ENCODE data around the gene GUCY1B1.
"Not testable (repeated sequence)": the region's sequence is repeated elsewhere in the genome, so short reads cannot be mapped to it uniquely, and the experiment has no call there.

The GUCY1B1 gene

GRCh38 chr4:155763551-155763950 lies 4.7 kb downstream of the GUCY1B1 start:
- no peak for DNase-seq

- DNase-seq = no peak
These were observed 6.3 kb downstream of the GUCY1B1 start for GRCh38 chr4:155765149-155765548.

DNA sequence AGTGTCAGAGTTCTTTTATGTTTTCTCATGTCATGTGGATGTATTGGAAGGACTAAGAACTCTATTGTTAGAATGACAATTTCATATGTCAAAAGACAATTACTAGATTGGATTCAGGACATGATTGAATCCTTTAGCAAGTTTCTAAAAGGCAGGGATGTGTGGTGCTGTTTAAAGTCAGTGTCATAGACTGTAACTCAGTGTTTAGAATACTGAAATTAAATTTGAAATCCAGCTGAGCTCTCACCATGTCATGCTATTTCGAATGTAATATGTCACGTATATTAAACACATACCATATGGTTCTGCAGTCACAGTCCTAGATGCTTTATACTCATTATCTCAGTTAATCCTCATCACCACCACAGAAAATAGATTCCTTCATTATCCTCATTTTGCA lies 7.8 kb downstream of the GUCY1B1 start:
- DNase-seq = no peak

- DNase-seq = no peak
These were observed 9.5 kb downstream of the GUCY1B1 start for GRCh38 chr4:155768370-155768769.

DNA sequence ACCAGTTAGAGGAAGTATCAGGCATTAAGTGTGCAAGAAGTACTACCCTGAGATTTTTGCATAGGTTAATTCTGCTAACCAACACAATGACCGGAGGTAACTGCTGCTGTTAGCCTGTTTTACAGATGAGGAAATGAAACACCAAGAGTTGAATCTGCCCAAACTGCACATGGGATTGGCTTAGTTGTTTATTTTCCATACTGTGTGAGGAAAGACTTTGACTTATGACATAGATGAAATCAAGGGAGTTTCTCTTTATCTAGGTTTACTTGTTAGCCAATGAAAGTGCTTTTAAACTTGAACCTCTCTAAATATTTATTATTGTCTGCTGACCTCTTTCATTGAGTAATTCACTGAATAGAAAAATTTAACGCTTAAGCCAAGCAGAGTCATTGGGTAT lies 10.3 kb downstream of the GUCY1B1 start:
- no peak for DNase-seq

DNA sequence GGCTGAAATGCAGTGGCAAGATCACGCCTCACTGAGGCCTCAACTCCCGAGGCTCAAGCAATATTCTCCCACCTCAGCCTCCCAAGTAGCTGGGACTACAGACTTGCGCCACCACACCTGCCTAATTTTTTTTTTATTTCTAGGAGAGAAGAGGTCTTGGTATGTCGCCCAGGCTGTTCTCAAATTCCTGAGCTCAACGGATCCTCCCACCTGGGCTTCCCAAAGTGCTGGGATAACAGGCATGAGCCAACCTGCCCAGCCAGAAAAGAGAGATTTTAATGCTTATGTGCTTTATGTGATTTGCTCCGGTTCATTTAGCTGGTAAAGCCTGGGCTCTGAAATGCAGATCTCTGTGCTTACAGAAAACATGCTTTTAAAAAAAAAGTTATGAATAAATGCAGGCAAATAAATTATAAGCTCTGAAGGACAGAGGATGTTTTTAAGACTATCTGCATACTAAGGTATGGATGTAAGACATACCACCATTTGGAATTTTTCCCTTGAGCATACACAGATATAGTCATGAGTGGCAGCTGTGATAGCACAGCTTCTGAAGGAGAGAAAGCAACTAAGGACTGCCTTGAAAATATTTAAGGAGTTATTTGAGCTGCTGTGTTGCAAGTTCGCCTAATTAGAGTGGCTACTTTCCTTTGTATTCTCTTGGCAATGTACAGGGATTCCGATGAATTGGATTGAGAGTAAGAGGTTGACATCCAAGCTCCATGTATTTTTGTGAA lies 13.8 kb downstream of the GUCY1B1 start:
- no peak for DNase-seq

- DNase-seq = no peak
These were observed 14.5 kb downstream of the GUCY1B1 start for GRCh38 chr4:155773196-155773800.

DNA sequence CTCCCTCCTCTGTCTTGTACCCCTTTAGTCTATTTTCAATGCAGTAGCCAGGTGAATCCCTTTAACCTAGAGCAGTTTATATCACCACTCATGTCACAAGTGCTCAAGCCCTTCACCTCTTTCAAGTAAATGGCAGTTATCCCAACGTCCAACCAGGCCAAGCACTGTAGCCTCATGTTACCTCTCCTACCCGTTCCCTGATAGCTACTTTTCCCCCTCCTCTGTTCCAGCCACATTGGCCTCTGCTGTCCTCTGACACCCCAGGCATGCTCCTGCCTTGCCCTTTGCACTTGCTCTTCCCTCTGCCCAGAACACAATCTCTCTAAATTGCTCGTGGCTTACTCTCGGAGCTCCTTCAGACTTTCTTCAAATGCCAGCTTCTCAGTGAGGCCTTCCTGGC lies 15.2 kb downstream of the GUCY1B1 start:
- no peak for DNase-seq

- DNase-seq = peak; percentile 51
These were observed 19.3 kb downstream of the GUCY1B1 start for GRCh38 chr4:155777971-155778735.

DNA sequence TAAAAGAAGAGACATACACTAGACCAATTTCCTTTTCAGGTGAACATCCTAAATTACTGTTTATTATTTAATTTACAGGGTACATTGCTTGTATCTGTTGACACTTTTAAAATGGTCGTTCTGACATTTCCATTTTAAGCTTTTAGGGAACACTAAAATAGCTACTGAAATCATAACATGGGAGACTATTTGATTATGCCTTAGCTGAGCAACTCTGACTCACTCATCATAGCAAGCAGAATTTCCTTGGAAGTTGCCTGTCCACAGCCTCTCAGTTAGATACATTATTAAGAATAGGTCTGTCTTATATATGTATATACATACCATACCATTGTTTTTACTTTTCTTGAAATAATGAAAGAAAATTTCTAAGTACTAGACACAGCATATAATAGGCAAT lies 22.0 kb downstream of the GUCY1B1 start:
- DNase-seq = no peak

DNA sequence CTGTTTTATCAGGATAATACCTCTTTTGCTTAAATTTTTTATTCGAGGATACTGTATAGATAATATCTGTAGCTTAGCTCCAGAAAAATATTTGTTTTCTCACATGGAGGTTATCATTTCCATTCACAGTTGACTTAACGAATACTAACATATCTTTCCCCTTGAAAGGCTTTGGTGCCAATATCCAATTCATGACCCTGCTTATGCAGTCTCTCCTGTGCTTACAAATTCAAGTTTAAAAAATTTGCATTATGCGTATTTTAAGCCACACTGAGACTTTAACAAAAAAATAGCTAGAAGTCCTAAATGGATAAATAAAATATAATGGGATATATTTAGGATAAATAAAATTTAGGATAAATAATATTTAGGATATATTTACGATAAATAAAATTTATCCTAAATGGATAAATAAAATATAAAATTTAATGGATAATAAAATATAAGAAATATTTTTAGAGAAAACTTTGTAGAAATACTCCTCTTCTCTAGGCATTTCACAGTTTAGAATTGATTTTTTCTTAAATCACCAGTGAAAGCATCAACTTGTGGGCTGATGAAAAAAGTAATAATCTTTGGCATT lies 22.5 kb downstream of the GUCY1B1 start:
- DNase-seq = no peak

GRCh38 chr4:155784637-155785036 lies 25.8 kb downstream of the GUCY1B1 start:
- DNase-seq = no peak

GRCh38 chr4:155785828-155786227 lies 27.0 kb downstream of the GUCY1B1 start:
- DNase-seq = no peak

GRCh38 chr4:155787113-155787710 lies 28.4 kb downstream of the GUCY1B1 start:
- no peak for DNase-seq

- no peak for DNase-seq
These were observed 30.6 kb downstream of the GUCY1B1 start for GRCh38 chr4:155789391-155789790.

DNA sequence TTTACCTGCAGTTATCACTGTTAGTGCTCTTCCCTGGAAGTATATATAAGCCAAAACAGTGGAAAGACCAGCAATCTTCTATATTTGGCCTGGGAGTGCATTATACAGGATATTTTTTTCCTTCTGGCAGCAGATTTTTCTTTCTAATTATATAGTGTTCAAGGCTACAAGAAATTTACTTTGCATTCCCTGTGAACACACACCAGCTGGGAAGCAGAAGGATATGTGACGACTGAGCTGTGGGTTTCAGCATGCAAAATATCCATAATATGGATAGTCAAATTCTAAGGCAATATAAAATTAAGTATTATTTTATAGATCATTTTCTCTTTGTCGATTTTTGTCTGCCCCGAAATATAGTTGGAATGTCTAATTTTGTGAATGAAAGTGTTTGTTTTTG lies 31.2 kb downstream of the GUCY1B1 start:
- no peak for DNase-seq

- no peak for DNase-seq
These were observed 35.9 kb downstream of the GUCY1B1 start for GRCh38 chr4:155794589-155795236.

DNA sequence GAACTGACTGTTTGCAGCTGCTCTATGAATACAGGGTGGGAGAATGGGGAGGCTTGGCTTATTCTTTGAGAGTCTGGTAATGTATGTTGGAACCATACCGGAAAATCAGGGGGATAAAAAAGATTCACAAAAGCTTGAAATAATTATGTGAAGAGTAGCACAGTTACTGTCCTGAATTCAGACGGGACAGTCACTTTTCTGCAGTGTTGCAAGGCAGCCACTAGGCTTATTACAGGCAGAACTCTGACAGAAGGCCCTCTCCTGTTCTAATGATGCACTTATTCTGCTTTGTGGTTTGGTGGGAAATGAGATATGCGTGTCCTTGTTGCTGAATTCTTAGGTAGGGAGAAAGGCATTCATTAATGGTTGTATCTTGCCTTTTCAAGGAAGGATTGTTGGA lies 37.2 kb downstream of the GUCY1B1 start:
- DNase-seq = no peak

DNA sequence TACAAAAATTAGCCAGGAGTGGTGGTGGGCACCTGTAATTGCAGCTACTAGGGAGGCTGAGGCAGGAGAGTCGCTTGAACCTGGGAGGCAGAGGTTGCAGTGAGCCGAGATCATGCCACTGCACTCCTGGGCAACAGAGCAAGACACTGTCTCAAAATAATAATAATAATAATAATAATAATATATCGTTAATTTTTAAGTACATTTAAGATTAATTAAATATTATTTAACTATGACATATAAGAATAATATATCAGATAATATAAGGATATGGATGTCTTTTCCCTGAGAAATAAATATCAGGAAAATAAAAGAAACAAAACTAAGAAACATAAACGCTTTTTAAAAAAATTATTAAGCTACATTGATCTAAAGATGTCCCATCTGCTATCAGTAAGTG lies 38.8 kb downstream of the GUCY1B1 start:
- not testable (repeated sequence) for DNase-seq

GRCh38 chr4:155799116-155799793 lies 40.4 kb downstream of the GUCY1B1 start:
- no peak for DNase-seq

GRCh38 chr4:155799794-155800123 lies 40.9 kb downstream of the GUCY1B1 start:
- DNase-seq = no peak

DNA sequence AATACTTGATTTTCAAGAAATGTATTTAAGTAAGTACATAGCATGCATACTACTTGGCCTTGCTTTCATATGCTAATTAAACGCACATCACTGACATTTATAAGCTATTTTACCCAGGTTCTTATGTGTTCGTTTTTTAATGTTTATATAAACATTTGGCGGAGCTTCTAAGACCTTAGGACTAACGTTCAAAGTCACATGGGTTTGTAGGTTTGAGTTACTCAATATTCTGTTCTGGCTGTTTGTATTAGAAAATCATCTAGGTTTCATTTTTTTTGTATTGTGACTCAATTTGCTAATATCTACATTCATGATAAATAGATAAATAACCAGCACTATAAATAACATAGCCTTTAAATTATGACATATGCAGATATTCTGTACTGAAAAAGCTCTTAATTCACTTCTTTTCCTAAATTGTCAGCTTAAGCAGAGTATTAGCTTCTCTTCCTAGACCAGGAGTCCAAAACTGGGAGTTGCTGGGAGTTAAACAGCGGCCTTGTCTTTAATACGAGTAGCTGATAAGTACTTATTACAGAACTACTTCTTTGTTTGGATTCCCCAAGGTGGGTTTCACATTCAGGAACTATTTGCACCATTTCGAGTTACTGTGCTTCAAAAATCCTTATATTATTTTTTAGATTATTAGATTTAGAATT lies 42.0 kb downstream of the GUCY1B1 start:
- DNase-seq = no peak
